Subcutaneous abdominal adipose tissue (tissue), 5 donors: ENCODE measurements around the gene MARK4.
"Not testable (repeated sequence)": the region's sequence is repeated elsewhere in the genome, so short reads cannot be mapped to it uniquely, and the experiment has no call there.

Experiments
- H3K27ac ChIP-seq: one replicate; pipeline ENCODE4 v1.7.0; 2013; ENCODE audit warnings: low read depth, mild to moderate bottlenecking, inconsistent platforms, low read length, moderate library complexity
- H3K27me3 ChIP-seq, 5 donors: one replicate each; pipeline ENCODE4 v1.7.0; 2013; ENCODE audit warnings: low read length in 5 of 5, inconsistent platforms in 1 of 5; ENCODE audit not compliant: control insufficient read depth in 5 of 5, insufficient read depth in 4 of 5
- H3K36me3 ChIP-seq, 5 donors: one replicate each; pipeline ENCODE4 v1.7.0; 2013; ENCODE audit warnings: low read length in 5 of 5; ENCODE audit not compliant: control insufficient read depth in 5 of 5, insufficient read depth in 5 of 5
- H3K4me1 ChIP-seq, 5 donors: one replicate each; pipeline ENCODE4 v1.7.0; 2013; ENCODE audit warnings: low read length in 5 of 5, mild to moderate bottlenecking in 3 of 5, moderate library complexity in 1 of 5; ENCODE audit not compliant: control insufficient read depth in 5 of 5, insufficient read depth in 5 of 5
- H3K4me3 ChIP-seq, 5 donors: one replicate each; pipeline ENCODE4 v1.7.0; 2013; ENCODE audit warnings: low read length in 5 of 5, low read depth in 1 of 5
- H3K9ac ChIP-seq, 5 donors: one replicate each; pipeline ENCODE4 v1.7.0; 2013; ENCODE audit warnings: low read length in 5 of 5, mild to moderate bottlenecking in 4 of 5, moderate library complexity in 3 of 5
- H3K9me3 ChIP-seq, 5 donors: one replicate each; pipeline ENCODE4 v1.7.0; 2013; ENCODE audit warnings: low read length in 5 of 5; ENCODE audit not compliant: control insufficient read depth in 5 of 5
- donor health status: healthy.
- donor health status: healthy.
- donor health status: healthy.
- donor health status: healthy.
- donor health status: healthy.

The MARK4 gene

DNA sequence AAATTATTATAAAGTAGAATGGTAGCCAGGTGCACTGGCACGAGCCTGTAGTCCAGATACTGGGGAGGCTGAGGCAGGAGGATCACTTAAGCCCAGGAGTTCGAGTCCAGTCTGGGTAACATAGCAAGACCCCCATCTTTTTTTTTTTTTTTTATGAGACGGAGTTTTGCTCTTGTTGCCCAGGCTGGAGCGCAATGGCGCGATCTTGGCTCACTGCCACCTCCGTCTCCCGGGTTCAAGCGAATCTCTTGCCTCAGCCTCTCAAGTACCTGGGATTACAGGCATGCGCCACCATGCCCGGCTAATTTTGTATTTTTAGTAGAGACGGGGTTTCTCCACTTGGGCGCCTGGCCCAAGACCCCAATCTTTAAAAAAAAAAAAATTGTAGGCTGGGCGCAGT lies 61.2 kb downstream of the MARK4 start:
- H3K36me3 ChIP-seq, H3K27ac ChIP-seq, H3K9me3 ChIP-seq, H3K9ac ChIP-seq, H3K4me3 ChIP-seq, H3K4me1 ChIP-seq: not testable (repeated sequence)
- H3K27me3 ChIP-seq: peaks cover 5 to 14% (median 10%) of the 10 kb centered on the region in 5 donors

DNA sequence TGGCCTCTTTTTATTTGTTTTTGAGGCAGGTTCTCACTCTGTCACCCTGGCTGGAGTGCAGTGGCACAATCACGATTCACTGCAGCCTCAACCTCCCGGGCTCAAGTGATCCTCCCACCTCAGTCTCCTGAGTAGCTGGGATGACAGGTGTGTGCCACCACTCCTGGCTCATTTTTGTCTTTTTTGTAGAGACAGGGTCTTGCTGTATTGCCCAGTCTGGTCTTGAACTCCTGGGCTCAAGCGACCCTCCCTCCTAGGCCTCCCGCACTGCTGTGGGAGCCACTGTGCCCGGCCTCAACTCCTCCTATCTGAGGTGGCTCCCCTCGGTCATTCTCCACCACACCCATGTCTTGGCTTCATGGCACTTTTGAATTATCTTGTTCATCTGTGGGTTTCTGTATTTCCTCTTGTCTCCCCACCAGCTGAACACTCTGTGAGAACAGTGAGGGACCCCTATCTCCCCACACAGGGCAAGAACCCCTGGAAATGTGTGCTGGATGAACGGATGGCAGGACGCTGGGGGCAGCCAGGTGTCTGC lies 63.7 kb downstream of the MARK4 start:
- Histone ChIP-seq H3K36me3 (no peaks in the 10 kb centered on the region), H3K9me3 (no peaks in the 10 kb centered on the region), H3K27ac (no peak overlapping the region), H3K4me3 (no peak overlapping the region), H3K9ac (no peak overlapping the region), H3K27me3 (peaks cover 5 to 22% (median 17%) of the 10 kb centered on the region in 5 donors), H3K4me1 (peaks cover 0 to 2% (median 0%) of the 10 kb centered on the region in 5 donors)

DNA sequence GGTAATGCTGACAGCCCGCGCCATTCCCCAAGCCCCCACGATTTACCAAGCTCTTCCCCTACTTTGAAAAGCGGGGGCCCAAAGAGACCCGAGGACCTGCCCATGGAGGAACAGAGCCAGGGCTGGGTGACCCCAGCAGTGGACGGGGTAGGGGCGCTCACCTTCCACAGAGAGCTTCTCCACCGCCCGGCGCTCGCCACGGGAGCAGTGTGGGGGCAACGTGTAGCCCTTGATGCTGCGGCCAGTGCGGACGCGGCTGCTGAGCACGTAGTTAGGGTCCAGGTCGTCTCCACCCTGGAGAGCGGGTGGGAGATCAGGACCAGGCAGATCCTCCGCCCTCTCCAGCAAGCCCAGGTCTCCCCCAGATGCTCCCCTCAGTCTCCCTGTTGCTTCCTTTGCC lies 64.2 kb downstream of the MARK4 start:
- Histone ChIP-seq H3K27me3 (peaks cover 5 to 22% (median 17%) of the 10 kb centered on the region in 5 donors), H3K36me3 (no peaks in the 10 kb centered on the region), H3K27ac (no peak overlapping the region), H3K9ac (no peak overlapping the region), H3K4me3 (no peak overlapping the region), H3K9me3 (no peaks in the 10 kb centered on the region), H3K4me1 (peaks cover 0 to 2% (median 0%) of the 10 kb centered on the region in 5 donors)

DNA sequence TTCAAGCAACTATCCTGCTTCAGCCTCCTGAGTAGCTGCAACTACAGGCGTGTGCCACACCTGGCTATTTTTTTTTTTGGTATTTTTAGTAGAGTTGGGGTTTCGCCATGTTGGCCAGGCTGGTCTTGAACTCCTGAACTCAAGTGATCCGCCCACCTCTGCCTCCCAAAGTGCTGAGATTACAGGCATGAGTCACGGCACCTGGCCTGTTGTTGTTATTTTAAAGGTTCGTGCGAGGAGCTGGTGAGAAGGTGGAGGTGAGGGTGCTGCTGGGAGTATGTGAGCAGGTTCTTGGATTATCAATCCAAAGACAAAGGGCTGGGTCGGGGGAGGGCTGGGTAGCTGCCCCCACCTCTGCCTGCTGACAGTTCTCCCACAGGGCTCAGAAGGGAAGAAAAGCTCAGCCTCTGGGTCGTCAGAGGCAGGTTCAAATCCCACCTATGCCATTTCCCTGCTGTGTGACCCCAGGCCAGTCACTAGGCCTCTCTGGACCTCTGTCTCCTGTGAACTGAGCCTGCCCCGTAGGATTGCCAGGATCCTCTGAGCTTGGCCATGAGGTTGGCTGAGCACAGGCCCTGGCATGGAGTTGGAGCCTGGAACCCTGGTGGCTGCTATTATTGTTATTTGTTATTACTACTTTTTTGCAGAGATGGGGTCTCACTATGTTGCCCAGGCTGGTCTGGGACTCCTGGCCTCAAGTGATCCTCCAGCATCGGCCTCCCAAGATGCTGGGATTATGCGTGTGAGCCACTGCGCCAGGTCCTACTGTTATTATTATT lies 70.1 kb downstream of the MARK4 start:
- Histone ChIP-seq H3K27me3 (peaks cover 19 to 37% (median 35%) of the 10 kb centered on the region in 5 donors), H3K4me1 (peaks cover 0 to 10% (median 7%) of the 10 kb centered on the region in 5 donors), H3K9ac (no peak overlapping the region), H3K9me3 (no peaks in the 10 kb centered on the region), H3K36me3 (no peaks in the 10 kb centered on the region), H3K4me3 (no peak overlapping the region), H3K27ac (no peak overlapping the region)

DNA sequence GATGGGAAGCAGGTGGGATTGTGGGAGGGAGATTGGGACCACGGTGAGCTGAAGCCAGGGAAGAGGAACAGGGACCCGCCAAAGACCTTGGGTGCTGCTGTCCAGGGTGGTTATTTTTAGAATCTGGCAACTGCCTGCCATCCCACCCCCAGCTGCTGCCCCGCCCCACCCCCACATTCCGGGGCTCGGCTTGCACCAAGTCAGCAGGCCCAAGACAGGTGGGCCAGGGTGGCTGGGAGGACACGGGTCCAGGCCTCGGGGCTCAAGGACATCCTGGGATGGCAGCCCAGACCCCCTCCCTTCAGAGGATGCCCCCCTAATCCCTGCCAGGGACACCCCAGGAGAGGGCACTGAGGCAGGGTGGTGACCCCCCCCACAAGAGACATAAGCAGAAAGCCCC lies 70.8 kb downstream of the MARK4 start:
- Histone ChIP-seq H3K4me1 (peaks cover 0 to 14% (median 10%) of the 10 kb centered on the region in 5 donors), H3K27ac (no peak overlapping the region), H3K9ac (no peak overlapping the region), H3K9me3 (no peaks in the 10 kb centered on the region), H3K27me3 (peaks cover 19 to 35% (median 30%) of the 10 kb centered on the region in 5 donors), H3K36me3 (no peaks in the 10 kb centered on the region), H3K4me3 (no peak overlapping the region)

DNA sequence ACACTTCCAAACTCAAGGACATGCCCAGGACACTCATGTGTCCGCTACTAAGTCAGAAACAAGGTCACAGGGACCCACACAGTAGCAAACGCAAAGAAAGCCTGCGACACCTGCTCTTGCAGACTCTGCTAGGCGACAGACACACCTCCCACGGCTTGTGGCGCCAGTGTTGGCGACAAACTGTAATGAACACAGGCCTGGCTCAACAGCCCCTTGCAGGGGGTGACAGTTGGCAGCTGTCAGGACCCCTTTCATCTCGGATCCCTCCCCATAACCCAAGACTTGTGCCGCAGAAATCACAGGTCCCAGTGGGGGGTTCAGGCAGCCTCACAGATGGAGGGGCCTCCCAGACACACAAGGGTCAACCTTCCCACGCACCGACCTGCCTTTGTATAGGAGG lies 71.2 kb downstream of the MARK4 start:
- H3K27me3 ChIP-seq: peaks cover 19 to 35% (median 30%) of the 10 kb centered on the region in 5 donors
- no peak overlapping the region for H3K9ac ChIP-seq

DNA sequence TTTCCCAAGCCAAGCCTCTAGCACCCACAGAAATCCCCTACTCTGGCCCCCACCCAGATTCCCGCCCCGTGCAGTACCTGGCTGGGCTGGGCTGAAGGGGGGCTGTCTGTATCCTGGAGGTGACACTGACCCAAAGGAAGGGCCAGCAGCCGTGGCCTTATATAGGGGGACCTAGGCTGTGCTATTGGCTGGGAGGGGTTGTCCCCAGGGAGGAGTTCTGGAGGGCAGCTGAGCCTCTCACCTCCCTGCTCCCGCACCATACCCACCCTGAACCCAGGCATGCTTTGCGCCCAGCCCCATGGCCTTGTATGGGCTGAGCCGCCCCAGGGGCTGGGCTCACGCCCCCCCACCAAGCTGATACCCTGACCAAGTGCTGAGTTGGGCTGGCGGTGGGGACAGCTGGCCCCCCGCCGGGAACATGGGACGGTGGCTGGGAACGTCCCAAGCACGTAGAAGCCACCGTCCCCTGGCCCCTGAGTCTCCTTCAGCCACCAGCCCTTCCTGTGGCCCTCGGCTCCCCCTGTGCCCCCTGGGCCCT lies 71.7 kb downstream of the MARK4 start, which contains the start of gene CKM:
TSS of gene CKM (minus strand) at position 132 of the 538 bp plus-strand sequence. CDS start 3,162 bp downstream, outside the sequence.
- peaks cover 19 to 33% (median 27%) of the 10 kb centered on the region in 5 donors for H3K27me3 ChIP-seq
- no peaks in the 10 kb centered on the region for H3K9me3 ChIP-seq
- H3K4me3 ChIP-seq: peak within 1 kb of the TSS in 1 of 5 donors; percentile 0
- H3K36me3 ChIP-seq: no peaks in the 10 kb centered on the region
- no peak within 1 kb of the TSS for H3K27ac ChIP-seq
- peaks cover 0 to 14% (median 10%) of the 10 kb centered on the region in 5 donors for H3K4me1 ChIP-seq
- H3K9ac ChIP-seq: no peak within 1 kb of the TSS

More for the DNA sequence above, 71.2 kb downstream of the MARK4 start:
- Histone ChIP-seq H3K36me3 (no peaks in the 10 kb centered on the region), H3K27ac (no peak overlapping the region), H3K4me3 (no peak overlapping the region), H3K4me1 (peaks cover 0 to 14% (median 10%) of the 10 kb centered on the region in 5 donors), H3K9me3 (no peaks in the 10 kb centered on the region)

DNA sequence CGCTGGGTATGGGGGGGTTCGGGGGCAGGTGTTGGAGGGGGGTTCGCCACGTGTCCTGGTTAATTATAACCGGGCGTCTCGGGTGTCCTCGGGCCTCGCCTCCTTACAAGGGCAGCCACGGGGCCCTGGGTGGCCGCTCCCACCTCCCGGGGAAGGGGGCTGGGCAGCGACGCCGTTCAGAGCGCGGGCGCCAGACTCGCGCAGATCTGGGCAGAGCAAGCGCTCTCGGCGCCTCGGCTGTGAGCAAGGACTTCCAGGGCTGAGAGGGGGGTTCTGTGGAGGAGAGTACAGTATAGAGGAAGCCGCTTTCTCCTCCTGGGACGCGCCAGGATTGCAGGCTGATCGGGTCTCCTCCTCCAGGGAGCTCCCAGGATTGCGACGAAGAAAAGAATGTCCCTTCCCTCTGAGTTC lies 72.6 kb downstream of the MARK4 start:
- Histone ChIP-seq H3K4me3 (peak overlapping the region in 1 of 5 donors; percentile 0), H3K27me3 (peaks cover 19 to 27% (median 24%) of the 10 kb centered on the region in 5 donors), H3K9me3 (no peaks in the 10 kb centered on the region), H3K9ac (no peak overlapping the region), H3K36me3 (no peaks in the 10 kb centered on the region), H3K27ac (no peak overlapping the region), H3K4me1 (peaks cover 0 to 14% (median 10%) of the 10 kb centered on the region in 5 donors)

DNA sequence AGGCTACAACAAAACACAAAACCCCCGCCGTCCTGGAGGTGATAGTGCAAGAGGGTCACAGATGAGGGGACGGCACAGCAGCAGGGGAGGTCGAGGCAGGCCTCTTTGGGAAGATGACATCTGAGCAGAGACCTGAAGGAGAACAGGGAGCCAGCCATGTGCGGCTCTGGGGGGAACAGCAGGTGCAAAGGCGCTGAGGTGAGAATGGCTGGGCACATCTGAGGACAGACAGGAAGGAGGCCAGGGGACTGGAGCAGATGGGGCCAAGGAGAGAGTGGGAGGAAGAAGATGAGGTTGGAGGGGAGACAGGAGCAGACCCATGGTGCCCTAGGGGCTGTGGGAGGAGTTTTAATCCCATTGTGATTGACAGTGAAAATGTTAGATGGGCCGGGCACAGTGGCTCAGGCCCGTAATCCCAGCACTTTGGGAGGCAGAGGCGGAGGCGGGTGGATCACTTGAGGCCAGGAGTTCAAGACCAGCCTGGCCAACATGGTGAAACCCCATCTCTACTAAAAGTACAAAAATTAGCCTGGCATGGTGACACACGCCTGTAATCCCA lies 73.4 kb downstream of the MARK4 start:
- Histone ChIP-seq H3K4me3 (no peak overlapping the region), H3K27me3 (peaks cover 19 to 24% (median 23%) of the 10 kb centered on the region in 5 donors), H3K27ac (no peak overlapping the region), H3K36me3 (no peaks in the 10 kb centered on the region), H3K4me1 (peaks cover 0 to 14% (median 10%) of the 10 kb centered on the region in 5 donors), H3K9ac (no peak overlapping the region), H3K9me3 (no peaks in the 10 kb centered on the region)
